ENCODE data around the gene NUDT4B.
A peak's percentile ranks its signal among the peaks of the same experiment; 100 is the strongest.
"Not testable (repeated sequence)": the region's sequence is repeated elsewhere in the genome, so short reads cannot be mapped to it uniquely, and the experiment has no call there.

Gene NUDT4B

GRCh38 chr1:148738667-148739066 is 9.9 kb upstream of the NUDT4B start:
- not testable (repeated sequence) for DNase-seq (ENCODE audit: low read depth)

GRCh38 chr1:148743200-148743599 is 5.4 kb upstream of the NUDT4B start:
- DNase-seq (ENCODE audit: low read depth) = not testable (repeated sequence)

GRCh38 chr1:148743726-148744720 is 4.6 kb upstream of the NUDT4B start:
- not testable (repeated sequence) for DNase-seq (ENCODE audit: low read depth)

GRCh38 chr1:148749335-148749681 is 734 bp downstream of the NUDT4B start:
- DNase-seq (ENCODE audit: low read depth) = not testable (repeated sequence)

GRCh38 chr1:148756231-148756630 is 7.7 kb downstream of the NUDT4B start:
- DNase-seq (ENCODE audit: low read depth) = not testable (repeated sequence)

GRCh38 chr1:148757446-148757845 is 8.9 kb downstream of the NUDT4B start:
- DNase-seq (ENCODE audit: low read depth) = not testable (repeated sequence)

- not testable (repeated sequence) for DNase-seq (ENCODE audit: low read depth)
Observed at GRCh38 chr1:148758412-148758811, 9.8 kb downstream of the NUDT4B start.

GRCh38 chr1:148758925-148759324 is 10.4 kb downstream of the NUDT4B start:
- DNase-seq (ENCODE audit: low read depth) = not testable (repeated sequence)

GRCh38 chr1:148759749-148760148 is 11.2 kb downstream of the NUDT4B start:
- peak; percentile 0 for DNase-seq (ENCODE audit: low read depth)

- DNase-seq (ENCODE audit: low read depth) = not testable (repeated sequence)
Observed at GRCh38 chr1:148760206-148760605, 11.6 kb downstream of the NUDT4B start.

GRCh38 chr1:148761360-148761759 is 12.8 kb downstream of the NUDT4B start:
- DNase-seq (ENCODE audit: low read depth) = not testable (repeated sequence)

- DNase-seq (ENCODE audit: low read depth) = not testable (repeated sequence)
Observed at GRCh38 chr1:148765238-148766019, 16.9 kb downstream of the NUDT4B start.

GRCh38 chr1:148768541-148768940 is 20.0 kb downstream of the NUDT4B start:
- not testable (repeated sequence) for DNase-seq (ENCODE audit: low read depth)

- not testable (repeated sequence) for DNase-seq (ENCODE audit: low read depth)
Observed at GRCh38 chr1:148769495-148769894, 20.9 kb downstream of the NUDT4B start.

GRCh38 chr1:148773690-148774089 is 25.1 kb downstream of the NUDT4B start:
- DNase-seq (ENCODE audit: low read depth) = not testable (repeated sequence)

- not testable (repeated sequence) for DNase-seq (ENCODE audit: low read depth)
Observed at GRCh38 chr1:148774102-148774501, 25.5 kb downstream of the NUDT4B start.

- not testable (repeated sequence) for DNase-seq (ENCODE audit: low read depth)
Observed at GRCh38 chr1:148775263-148775662, 26.7 kb downstream of the NUDT4B start.

GRCh38 chr1:148777649-148778048 is 29.1 kb downstream of the NUDT4B start:
- not testable (repeated sequence) for DNase-seq (ENCODE audit: low read depth)

GRCh38 chr1:148780404-148780803 is 31.8 kb downstream of the NUDT4B start:
- DNase-seq (ENCODE audit: low read depth) = not testable (repeated sequence)

GRCh38 chr1:148791543-148792099 is 43.0 kb downstream of the NUDT4B start:
- not testable (repeated sequence) for DNase-seq (ENCODE audit: low read depth)

GRCh38 chr1:148793762-148794332 is 45.3 kb downstream of the NUDT4B start:
- not testable (repeated sequence) for DNase-seq (ENCODE audit: low read depth)

Data from activated T-helper 9 cell treated with anti-CD3 and anti-CD28 coated beads, Interleukin-2, amount 50 U/mL, for 16 hours (primary cell).